HepG2 (cell line): ENCODE results near the gene DRC3. TPM values are rescaled to one million over a fixed set of nuclear protein-coding genes. Genes with fewer than 3 reads are reported as not detected.

Experiments used
- ATAC-seq: fragments of 200-7000 bp; cut with Tn5 transposase; 3 replicates; pipeline ENCODE4 v1.9.1; 2020; ENCODE audit warnings: mild to moderate bottlenecking, moderate library complexity
- BruUV-seq: library from RNA; stranded (reverse); fragments of 400-500 nt; replicated peaks from 2 replicates; lab custom pipeline; 2021; lab: Mats Ljungman, UMichigan
- CTCF ChIA-PET: fragments of 300-600 bp; formaldehyde crosslinking; extraction: SDS; loops from one replicate; lab custom pipeline; 2021; ENCODE audit warnings: low total read pairs, inconsistent platforms, low intra/inter-chr PET ratio; lab: Yijun Ruan, JAX
- POLR2A ChIA-PET: fragments of 350-600 bp; sonication (Branson Sonifier 250); formaldehyde crosslinking; loops from one replicate; lab custom pipeline; 2020; ENCODE audit warnings: antibody characterized with exemption, inconsistent platforms; lab: Yijun Ruan, JAX
- DNase-seq: peaks from one replicate; pipeline ENCODE4 v3.0.0-alpha.2; 2015; ENCODE audit warnings: low spot score
- FAIRE-seq: peaks from 3 replicates; lab custom pipeline; 2011; peaks lifted over from hg19 to GRCh38; lab: Jason Lieb, UNC
- H2AFZ ChIP-seq: one replicate; pipeline ENCODE4 v1.6.1; 2011; ENCODE audit warnings: low read length, inconsistent platforms
- H3K27ac ChIP-seq: fragments of 300-600 bp; 3 replicates; pipeline ENCODE4 v1.8.0; 2011; ENCODE audit warnings: mixed run types, mild to moderate bottlenecking, mixed read lengths, low read length, inconsistent platforms; ENCODE audit not compliant: insufficient read depth; ENCODE audit errors: extremely low read length
- H3K27me3 ChIP-seq, 2 experiments: fragments of 200-600 bp in 1 of 2; 2 replicates in 1 of 2; 3 replicates in 1 of 2; pipeline versions ENCODE4 v1.6.0 to v1.8.0; 2011; ENCODE audit warnings: low read length in 2 of 2, mild to moderate bottlenecking in 2 of 2, moderate library complexity in 2 of 2, inconsistent platforms in 1 of 2; ENCODE audit not compliant: insufficient read depth in 2 of 2, control insufficient read depth in 1 of 2
- H3K36me3 ChIP-seq, 2 experiments: fragments of 200-600 bp in 1 of 2; replicated peaks in 1 of 2; 2 replicates in 1 of 2; 3 replicates in 1 of 2; pipeline versions ENCODE4 v1.5.1 to v1.8.0; 2011; ENCODE audit warnings: low read length in 2 of 2, inconsistent platforms in 1 of 2; ENCODE audit not compliant: insufficient read depth in 2 of 2, control insufficient read depth in 1 of 2
- H3K4me1 ChIP-seq: 2 replicates; pipeline ENCODE4 v1.5.1; 2012; ENCODE audit warnings: low read length, inconsistent platforms; ENCODE audit not compliant: insufficient read depth
- H3K4me2 ChIP-seq: 2 replicates; pipeline ENCODE4 v1.6.0; 2011; ENCODE audit warnings: low read depth, low read length, inconsistent platforms
- H3K4me3 ChIP-seq, 3 experiments: fragments of 200-600 bp in 1 of 3; sonication (generic), shearing (Covaris generic) in 1 of 3; replicated peaks in 1 of 3; 2 replicates each; pipeline ENCODE4 v1.5.1; 2011 to 2016; ENCODE audit warnings: low read length in 3 of 3, inconsistent platforms in 2 of 3, low read depth in 2 of 3, mild to moderate bottlenecking in 2 of 3, control low read depth in 1 of 3, mixed read lengths in 1 of 3; ENCODE audit not compliant: insufficient read depth in 1 of 3
- H3K79me2 ChIP-seq: one replicate; pipeline ENCODE4 v1.6.1; 2011; ENCODE audit warnings: low read length, inconsistent platforms; ENCODE audit not compliant: insufficient read depth
- H3K9ac ChIP-seq: 2 replicates; pipeline ENCODE4 v1.6.0; 2011; ENCODE audit warnings: mild to moderate bottlenecking, low read depth, low read length, inconsistent platforms; ENCODE audit not compliant: insufficient read depth
- H3K9me3 ChIP-seq: 2 replicates; pipeline ENCODE4 v1.5.1; 2012; ENCODE audit warnings: mild to moderate bottlenecking, low read length
- H4K20me1 ChIP-seq: 2 replicates; pipeline ENCODE4 v1.6.0; 2011; ENCODE audit warnings: inconsistent platforms, mild to moderate bottlenecking, low read length, moderate library complexity; ENCODE audit not compliant: insufficient read depth
- ASH2L ChIP-seq: fragments of 300-600, 200-600 bp; sonication (generic); IDR thresholded peaks from 2 replicates; pipeline ENCODE4 v1.7.0; 2017; ENCODE audit warnings: low read depth, mild to moderate bottlenecking, moderate library complexity, mixed read lengths, low read length; ENCODE audit not compliant: insufficient read length
- GLMP ChIP-seq: sonication (generic); formaldehyde crosslinking; IDR thresholded peaks from 2 replicates; pipeline ENCODE4 v1.9.0; 2021; ENCODE audit warnings: missing genetic modification reagents, mild to moderate bottlenecking, borderline replicate concordance
- NAIF1 ChIP-seq: sonication (generic); formaldehyde crosslinking; IDR thresholded peaks from 2 replicates; pipeline ENCODE4 v1.5.0; 2020; ENCODE audit warnings: mild to moderate bottlenecking, missing genetic modification reagents, borderline replicate concordance
- SMARCC2 ChIP-seq: fragments of 450-650 bp; IDR thresholded peaks from 2 replicates; pipeline ENCODE4 v1.6.1; 2017; ENCODE audit warnings: antibody characterized with exemption, mild to moderate bottlenecking
- SNRNP70 ChIP-seq: fragments of 200-400 bp; formaldehyde crosslinking; IDR thresholded peaks from 2 replicates; pipeline ENCODE4 v1.6.1; 2017; ENCODE audit warnings: mild to moderate bottlenecking, low read depth, low read length, moderate library complexity
- SP1 ChIP-seq, 2 experiments: fragments of 450-650 bp in 1 of 2; sonication (generic) in 1 of 2; formaldehyde crosslinking in 1 of 2; IDR thresholded peaks; 2 replicates each; pipeline versions ENCODE4 v1.4.0 to v1.6.1; 2016 to 2020; ENCODE audit warnings: missing genetic modification reagents in 1 of 2
- STAG1 ChIP-seq: sonication (generic); formaldehyde crosslinking; IDR thresholded peaks from 2 replicates; pipeline ENCODE4 v1.4.0; 2020; ENCODE audit warnings: missing genetic modification reagents
- ZNF160 ChIP-seq: sonication (generic); formaldehyde crosslinking; IDR thresholded peaks from 2 replicates; pipeline ENCODE4 v1.8.0; 2022; ENCODE audit warnings: mild to moderate bottlenecking, inconsistent platforms, missing genetic modification reagents
- ZNF589 ChIP-seq: sonication (generic); formaldehyde crosslinking; conservative IDR thresholded peaks from 2 replicates; pipeline ENCODE4 v1.8.0; 2022; ENCODE audit warnings: mild to moderate bottlenecking, moderate library complexity, missing genetic modification reagents
- ZNF788 ChIP-seq: sonication (generic); formaldehyde crosslinking; IDR thresholded peaks from 2 replicates; pipeline ENCODE4 v1.5.0; 2020; ENCODE audit warnings: mild to moderate bottlenecking, missing genetic modification reagents, borderline replicate concordance
- WGBS: methylation state at CpG from one replicate; pipeline ENCODE4 v1.1.6; 2017; ENCODE audit warnings: low lambda C conversion rate; 5-methylcytosine and 5-hydroxymethylcytosine counted together
- in situ Hi-C: cut with HindIII; loops from 2 replicates; pipeline ENCODE4 v1.10.0; 2017; ENCODE audit warnings: low pct_unique_long_range_greater_than_20kb; ENCODE audit not compliant: extremely low pct_ligation_motif_present
- intact Hi-C: fragments of 100-400 bp; cut with micrococcal nuclease; formaldehyde crosslinking; loops from one replicate; pipeline ENCODE4 v1.10.0; 2022; ENCODE audit not compliant: unreplicated experiment
- polyA plus RNA-seq, 8 experiments: library from polyadenylated mRNA; depleted of rRNA in 3 of 8; stranded (reverse) in 7 of 8; unstranded in 1 of 8; fragments of >200 nt; fragmentation: Illumina TruSeq in 4 of 8; extraction: Trizol in 4 of 8; gene quantifications; 2 replicates each; pipeline versions ENCODE4 v1.2.1 to v1.2.3, GENCODE V29; 2011 to 2016; ENCODE audit warnings: low read depth in 4 of 8, missing spikeins in 1 of 8, mixed read lengths in 1 of 8; ENCODE audit not compliant: insufficient read depth in 1 of 8
- total RNA-seq, 5 experiments: library from RNA; depleted of rRNA; stranded (reverse); fragments of >200 nt; fragmentation: Illumina TruSeq; extraction: Trizol; gene quantifications; 2 replicates each; pipeline ENCODE4 v1.2.3, GENCODE V29; 2016; ENCODE audit warnings: low read depth in 1 of 5
- TF ChIP-seq, protein P1 (sequence below): IDR thresholded peaks from 2 replicates; pipeline ENCODE4 v1.6.1; 2016; ENCODE audit warnings: low read depth, missing genetic modification reagents, missing compliant biosample characterization

The DRC3 gene
- total and polyA plus RNA-seq, 2 of the 13 experiments (the other 11 are each of a cell fraction or from before 2014, with no cell fraction given), result 0.53 to 0.87 TPM

GRCh38 chr17:17947309-17947708, 25.4 kb upstream of the DRC3 start:
- FAIRE-seq (no peak), DNase-seq (no peak), ATAC-seq (no peak)
- Histone ChIP-seq H3K4me3 (no peak overlapping the region), H3K9me3 (no peaks in the 10 kb centered on the region), H4K20me1 (no peaks in the 10 kb centered on the region), H2AFZ (no peak overlapping the region), H3K27me3 (no peaks in the 10 kb centered on the region), H3K36me3 (no peaks in the 10 kb centered on the region), H3K4me1 (peaks cover 36% of the 10 kb centered on the region), H3K79me2 (no peaks in the 10 kb centered on the region), H3K9ac (no peak overlapping the region), H3K27ac (no peak overlapping the region), H3K4me2 (no peak overlapping the region)
- CTCF ChIA-PET, result no interaction called here
- no TSS peak for BruUV-seq
- 93% methylated on average over 5 of the region's 5 CpGs for WGBS
- in situ Hi-C loops, result no loop called here
- intact Hi-C loops, result no loop called here
- TF ChIP-seq STAG1 (CRISPR knock-in tag), result no peak
- no peak for TF ChIP-seq ZNF589 (CRISPR knock-in tag)
- TF ChIP-seq SP1 (IDR thresholded peaks at IDR 0.05), result no peak
- no peak for TF ChIP-seq SP1 (CRISPR knock-in tag; IDR thresholded peaks at IDR 0.05)
- no peak for TF ChIP-seq GLMP (CRISPR knock-in tag)
- TF ChIP-seq ASH2L, result no peak
- no peak for TF ChIP-seq ZNF160
- no peak for TF ChIP-seq SNRNP70
- no peak for TF ChIP-seq NAIF1 (CRISPR knock-in tag)
- no peak for TF ChIP-seq SMARCC2
- TF ChIP-seq, protein P1, sequence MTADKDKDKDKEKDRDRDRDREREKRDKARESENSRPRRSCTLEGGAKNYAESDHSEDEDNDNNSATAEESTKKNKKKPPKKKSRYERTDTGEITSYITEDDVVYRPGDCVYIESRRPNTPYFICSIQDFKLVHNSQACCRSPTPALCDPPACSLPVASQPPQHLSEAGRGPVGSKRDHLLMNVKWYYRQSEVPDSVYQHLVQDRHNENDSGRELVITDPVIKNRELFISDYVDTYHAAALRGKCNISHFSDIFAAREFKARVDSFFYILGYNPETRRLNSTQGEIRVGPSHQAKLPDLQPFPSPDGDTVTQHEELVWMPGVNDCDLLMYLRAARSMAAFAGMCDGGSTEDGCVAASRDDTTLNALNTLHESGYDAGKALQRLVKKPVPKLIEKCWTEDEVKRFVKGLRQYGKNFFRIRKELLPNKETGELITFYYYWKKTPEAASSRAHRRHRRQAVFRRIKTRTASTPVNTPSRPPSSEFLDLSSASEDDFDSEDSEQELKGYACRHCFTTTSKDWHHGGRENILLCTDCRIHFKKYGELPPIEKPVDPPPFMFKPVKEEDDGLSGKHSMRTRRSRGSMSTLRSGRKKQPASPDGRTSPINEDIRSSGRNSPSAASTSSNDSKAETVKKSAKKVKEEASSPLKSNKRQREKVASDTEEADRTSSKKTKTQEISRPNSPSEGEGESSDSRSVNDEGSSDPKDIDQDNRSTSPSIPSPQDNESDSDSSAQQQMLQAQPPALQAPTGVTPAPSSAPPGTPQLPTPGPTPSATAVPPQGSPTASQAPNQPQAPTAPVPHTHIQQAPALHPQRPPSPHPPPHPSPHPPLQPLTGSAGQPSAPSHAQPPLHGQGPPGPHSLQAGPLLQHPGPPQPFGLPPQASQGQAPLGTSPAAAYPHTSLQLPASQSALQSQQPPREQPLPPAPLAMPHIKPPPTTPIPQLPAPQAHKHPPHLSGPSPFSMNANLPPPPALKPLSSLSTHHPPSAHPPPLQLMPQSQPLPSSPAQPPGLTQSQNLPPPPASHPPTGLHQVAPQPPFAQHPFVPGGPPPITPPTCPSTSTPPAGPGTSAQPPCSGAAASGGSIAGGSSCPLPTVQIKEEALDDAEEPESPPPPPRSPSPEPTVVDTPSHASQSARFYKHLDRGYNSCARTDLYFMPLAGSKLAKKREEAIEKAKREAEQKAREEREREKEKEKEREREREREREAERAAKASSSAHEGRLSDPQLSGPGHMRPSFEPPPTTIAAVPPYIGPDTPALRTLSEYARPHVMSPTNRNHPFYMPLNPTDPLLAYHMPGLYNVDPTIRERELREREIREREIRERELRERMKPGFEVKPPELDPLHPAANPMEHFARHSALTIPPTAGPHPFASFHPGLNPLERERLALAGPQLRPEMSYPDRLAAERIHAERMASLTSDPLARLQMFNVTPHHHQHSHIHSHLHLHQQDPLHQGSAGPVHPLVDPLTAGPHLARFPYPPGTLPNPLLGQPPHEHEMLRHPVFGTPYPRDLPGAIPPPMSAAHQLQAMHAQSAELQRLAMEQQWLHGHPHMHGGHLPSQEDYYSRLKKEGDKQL (CRISPR knock-in tag), result no peak
- TF ChIP-seq ZNF788, result no peak
- POLR2A ChIA-PET, result interaction anchor here (1.2 kb wide), 1 partner anchor 25 kb away, joined by 3 read pairs; the partner anchor contains the start of genes DRC3 and TOM1L2
